ENCODE measurements around the gene TMEM204.

TMEM204 gene

GRCh38 chr16:1533443-1533951 lies at the start of gene TMEM204:
TSS of gene TMEM204 (plus strand) at chr16:1533666. CDS start at chr16:1534276, 610 bp downstream.
- peak; percentile 72 for DNase-seq

- peak; percentile 54 for DNase-seq
Observed at GRCh38 chr16:1485847-1486496, 47.5 kb upstream of the TMEM204 start.

GRCh38 chr16:1486551-1487390 lies 46.7 kb upstream of the TMEM204 start:
- DNase-seq = peak; percentile 41

- DNase-seq = peak; percentile 60
Observed at GRCh38 chr16:1487395-1488053, 45.9 kb upstream of the TMEM204 start.

- DNase-seq = no peak
Observed at GRCh38 chr16:1488054-1488601, 45.3 kb upstream of the TMEM204 start.

- no peak for DNase-seq
Observed at GRCh38 chr16:1488619-1489018, 44.8 kb upstream of the TMEM204 start, which contains the start of gene PTX4. TSS of gene PTX4 (minus strand) at chr16:1488944. CDS start at chr16:1488909, 35 bp downstream.

- no peak for DNase-seq
Observed at GRCh38 chr16:1489077-1489476, 44.4 kb upstream of the TMEM204 start.

GRCh38 chr16:1491327-1491726 lies 42.1 kb upstream of the TMEM204 start:
- DNase-seq = no peak

- no peak for DNase-seq
Observed at GRCh38 chr16:1492082-1492922, 41.2 kb upstream of the TMEM204 start.

- peak; percentile 95 for DNase-seq
Observed at GRCh38 chr16:1492923-1493745, 40.3 kb upstream of the TMEM204 start, which contains the start of gene TELO2. TSS of gene TELO2 (plus strand) at chr16:1493360. CDS start at chr16:1494282, 922 bp downstream.

GRCh38 chr16:1493746-1494094 lies 39.7 kb upstream of the TMEM204 start:
- DNase-seq = no peak

- peak; percentile 60 for DNase-seq
Observed at GRCh38 chr16:1494129-1494640, 39.3 kb upstream of the TMEM204 start.

GRCh38 chr16:1494711-1495110 lies 38.8 kb upstream of the TMEM204 start:
- peak; percentile 62 for DNase-seq

GRCh38 chr16:1495211-1495888 lies 38.1 kb upstream of the TMEM204 start:
- DNase-seq = no peak

- DNase-seq = no peak
Observed at GRCh38 chr16:1495889-1496262, 37.6 kb upstream of the TMEM204 start.

GRCh38 chr16:1496464-1496863 lies 37.0 kb upstream of the TMEM204 start:
- peak; percentile 60 for DNase-seq

GRCh38 chr16:1497014-1497598 lies 36.4 kb upstream of the TMEM204 start:
- peak; percentile 57 for DNase-seq

GRCh38 chr16:1498899-1499676 lies 34.4 kb upstream of the TMEM204 start:
- DNase-seq = no peak
